H1 (cell line): Measurements from ENCODE around the gene MRPL27. TPM values are rescaled to one million over a fixed set of nuclear protein-coding genes. Genes with fewer than 3 reads are reported as not detected.

ENCODE experiments used
- ATF2 ChIP-seq: IDR thresholded peaks from 2 replicates; pipeline ENCODE4 v1.6.1; 2012; ENCODE audit warnings: low read length, inconsistent platforms
- CBX8 ChIP-seq: fragments of 300-800, 300-1000 bp; sonication (generic); IDR thresholded peaks from 2 replicates; pipeline ENCODE4 v1.7.1; 2016; ENCODE audit warnings: low read depth, low read length, borderline replicate concordance
- E2F6 ChIP-seq: IDR thresholded peaks from 2 replicates; pipeline ENCODE4 v1.6.1; 2012; ENCODE audit warnings: inconsistent platforms
- POLR2AphosphoS5 ChIP-seq: IDR thresholded peaks from 2 replicates; pipeline ENCODE4 v1.6.1; 2011; ENCODE audit warnings: low read depth, low read length
- SAP30 ChIP-seq: fragments of 300-600 bp; sonication (generic); IDR thresholded peaks from 2 replicates; pipeline ENCODE4 v1.7.1; 2012; ENCODE audit warnings: low read length, moderate library complexity, mild to moderate bottlenecking, inconsistent platforms; ENCODE audit not compliant: insufficient read depth, insufficient replicate concordance
- SIN3A ChIP-seq, 2 experiments: IDR thresholded peaks in 1 of 2; conservative IDR thresholded peaks in 1 of 2; 2 replicates each; pipeline ENCODE4 v1.6.1; 2011 to 2012; ENCODE audit warnings: low read length in 2 of 2, improper control_type of control experiment in 1 of 2, low read depth in 1 of 2, mild to moderate bottlenecking in 1 of 2
- polyA plus RNA-seq, 7 experiments: library from polyadenylated mRNA; depleted of rRNA in 3 of 7; stranded (reverse) in 5 of 7; unstranded in 2 of 7; fragments of >200 nt in 5 of 7; fragments of 200-250 nt in 2 of 7; gene quantifications; 1 replicate in 5 of 7; 2 replicates in 1 of 7; 4 replicates in 1 of 7; pipeline versions ENCODE4 v1.2.1 to v1.2.3, GENCODE V29; 2011 to 2013; ENCODE audit warnings: missing spikeins in 2 of 7, mixed read lengths in 2 of 7
- total RNA-seq: library from RNA; stranded (reverse); fragmentation: NEBNext Ultra II Directional; extraction: Animal tissue kit (Norgen Biotek cat#: 25700); gene quantifications from 2 replicates; pipeline ENCODE4 v1.2.1, GENCODE V29; 2021
- TF ChIP-seq, protein P1 (sequence below), 3 experiments: IDR thresholded peaks; 1 replicate in 2 of 3; 2 replicates in 1 of 3; pipeline versions ENCODE4 v1.5.1 to v1.6.1; 2011; ENCODE audit warnings: low read length in 3 of 3, mild to moderate bottlenecking in 3 of 3, inconsistent platforms in 2 of 3, low read depth in 1 of 3, moderate library complexity in 1 of 3; ENCODE audit not compliant: insufficient read depth in 1 of 3; ENCODE audit errors: control extremely low read depth in 1 of 3

Gene MRPL27
- total and polyA plus RNA-seq, 2 of the 8 experiments (the other 6 are each of a cell fraction or from before 2014, with no cell fraction given) = 75.6 to 135 TPM

DNA sequence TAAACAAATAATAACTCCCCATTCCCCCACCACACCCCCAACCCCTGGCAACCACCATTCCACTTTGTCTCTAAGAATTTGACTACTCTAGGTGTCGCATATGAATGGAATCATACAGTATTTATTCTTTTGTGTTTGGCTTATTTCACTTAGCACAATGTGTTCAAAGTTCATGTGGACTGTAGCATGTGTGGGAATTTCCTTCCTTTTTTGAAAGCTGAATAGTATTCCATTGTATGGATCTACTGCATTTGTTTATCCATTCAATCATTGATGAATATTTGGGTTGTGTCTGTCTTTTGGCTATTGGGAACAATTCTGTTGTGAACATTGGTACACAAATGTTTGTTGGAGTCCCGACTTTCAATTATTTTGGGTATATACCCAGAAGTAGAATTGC is 49.8 kb upstream of the MRPL27 start (continued):
- TF ChIP-seq CBX8 (no peak), SAP30 (no peak), E2F6 (no peak), SIN3A (conservative IDR thresholded peaks at IDR 0.05 in 1 of 2, IDR thresholded peaks at IDR 0.05 in 1 of 2; ENCODE audit: low read depth in 1 of 2, low read length in 2 of 2) (no peak), POLR2AphosphoS5 (no peak), ATF2 (no peak)
- TF ChIP-seq, protein P1, sequence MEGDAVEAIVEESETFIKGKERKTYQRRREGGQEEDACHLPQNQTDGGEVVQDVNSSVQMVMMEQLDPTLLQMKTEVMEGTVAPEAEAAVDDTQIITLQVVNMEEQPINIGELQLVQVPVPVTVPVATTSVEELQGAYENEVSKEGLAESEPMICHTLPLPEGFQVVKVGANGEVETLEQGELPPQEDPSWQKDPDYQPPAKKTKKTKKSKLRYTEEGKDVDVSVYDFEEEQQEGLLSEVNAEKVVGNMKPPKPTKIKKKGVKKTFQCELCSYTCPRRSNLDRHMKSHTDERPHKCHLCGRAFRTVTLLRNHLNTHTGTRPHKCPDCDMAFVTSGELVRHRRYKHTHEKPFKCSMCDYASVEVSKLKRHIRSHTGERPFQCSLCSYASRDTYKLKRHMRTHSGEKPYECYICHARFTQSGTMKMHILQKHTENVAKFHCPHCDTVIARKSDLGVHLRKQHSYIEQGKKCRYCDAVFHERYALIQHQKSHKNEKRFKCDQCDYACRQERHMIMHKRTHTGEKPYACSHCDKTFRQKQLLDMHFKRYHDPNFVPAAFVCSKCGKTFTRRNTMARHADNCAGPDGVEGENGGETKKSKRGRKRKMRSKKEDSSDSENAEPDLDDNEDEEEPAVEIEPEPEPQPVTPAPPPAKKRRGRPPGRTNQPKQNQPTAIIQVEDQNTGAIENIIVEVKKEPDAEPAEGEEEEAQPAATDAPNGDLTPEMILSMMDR (IDR thresholded peaks at IDR 0.05; ENCODE audit: control extremely low read depth in 1 of 3, insufficient read depth in 1 of 3, low read depth in 1 of 3, low read length in 3 of 3) = no peak
